HG03571 (cell line): Measurements from ENCODE around the gene EXOSC3.

Experiments used
- ATAC-seq: cut with Tn5 transposase; IDR thresholded peaks from one replicate; pipeline ENCODE4 v1.9.1; 2021; ENCODE audit not compliant: unreplicated experiment

Gene EXOSC3

GRCh38 chr9:37739222-37739621 is 45.6 kb downstream of the EXOSC3 start:
- no peak for ATAC-seq

- no peak for ATAC-seq
Measured at GRCh38 chr9:37732952-37733351, 51.9 kb downstream of the EXOSC3 start.

GRCh38 chr9:37732086-37732741 is 52.6 kb downstream of the EXOSC3 start:
- ATAC-seq, result no peak

GRCh38 chr9:37730839-37731238 is 54.0 kb downstream of the EXOSC3 start:
- ATAC-seq, result no peak

GRCh38 chr9:37730256-37730655 is 54.6 kb downstream of the EXOSC3 start:
- no peak for ATAC-seq
